Epithelial cell of esophagus (primary cell): ENCODE measurements around the gene CREB5.
A peak's percentile ranks its signal among the peaks of the same experiment; 100 is the strongest.

Experiments
- DNase-seq: peaks from one replicate; pipeline ENCODE4 v3.0.0; 2010; ENCODE audit warnings: low read depth
- H3K4me3 ChIP-seq: 2 replicates; pipeline ENCODE4 v1.5.1; 2011; ENCODE audit warnings: mild to moderate bottlenecking, low read length, control low read depth
- TF ChIP-seq, protein P1 (sequence below): IDR thresholded peaks from 2 replicates; pipeline ENCODE4 v1.5.1; 2011; ENCODE audit warnings: low read depth, mild to moderate bottlenecking, low read length, control low read depth, inconsistent platforms; ENCODE audit not compliant: insufficient read depth; ENCODE audit errors: missing control alignments

Gene CREB5

DNA sequence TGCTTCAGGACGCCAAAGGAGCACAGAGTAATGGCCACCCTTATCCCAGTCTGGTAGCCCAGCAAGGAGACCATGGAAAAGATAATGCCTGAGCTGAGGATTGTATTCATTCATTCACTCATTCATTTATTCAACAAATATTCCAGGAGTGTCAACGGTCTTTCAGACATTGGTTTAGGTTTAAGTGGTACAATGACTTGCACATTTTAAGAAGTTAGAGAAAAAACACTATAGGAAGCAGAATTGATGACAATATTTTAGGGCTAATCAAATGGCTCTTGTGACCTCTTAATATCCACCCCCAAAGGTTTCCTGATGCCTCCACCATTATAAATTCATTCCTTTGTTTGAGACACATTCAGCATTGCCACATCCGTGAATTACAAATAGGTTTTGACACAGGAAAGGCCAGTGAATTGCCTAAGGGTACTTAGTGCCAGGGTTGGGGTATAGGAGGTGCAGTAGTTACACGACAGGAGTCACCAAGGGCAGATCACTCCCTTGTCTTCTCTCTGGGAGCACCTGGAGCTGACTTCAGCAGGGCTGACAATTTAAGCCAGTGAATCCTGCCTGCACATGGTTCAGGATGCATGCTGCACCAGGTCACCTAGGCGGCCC, 269.5 kb downstream of the CREB5 start:
- DNase-seq: no peak
- H3K4me3 ChIP-seq: no peak overlapping the region
- TF ChIP-seq, protein P1, sequence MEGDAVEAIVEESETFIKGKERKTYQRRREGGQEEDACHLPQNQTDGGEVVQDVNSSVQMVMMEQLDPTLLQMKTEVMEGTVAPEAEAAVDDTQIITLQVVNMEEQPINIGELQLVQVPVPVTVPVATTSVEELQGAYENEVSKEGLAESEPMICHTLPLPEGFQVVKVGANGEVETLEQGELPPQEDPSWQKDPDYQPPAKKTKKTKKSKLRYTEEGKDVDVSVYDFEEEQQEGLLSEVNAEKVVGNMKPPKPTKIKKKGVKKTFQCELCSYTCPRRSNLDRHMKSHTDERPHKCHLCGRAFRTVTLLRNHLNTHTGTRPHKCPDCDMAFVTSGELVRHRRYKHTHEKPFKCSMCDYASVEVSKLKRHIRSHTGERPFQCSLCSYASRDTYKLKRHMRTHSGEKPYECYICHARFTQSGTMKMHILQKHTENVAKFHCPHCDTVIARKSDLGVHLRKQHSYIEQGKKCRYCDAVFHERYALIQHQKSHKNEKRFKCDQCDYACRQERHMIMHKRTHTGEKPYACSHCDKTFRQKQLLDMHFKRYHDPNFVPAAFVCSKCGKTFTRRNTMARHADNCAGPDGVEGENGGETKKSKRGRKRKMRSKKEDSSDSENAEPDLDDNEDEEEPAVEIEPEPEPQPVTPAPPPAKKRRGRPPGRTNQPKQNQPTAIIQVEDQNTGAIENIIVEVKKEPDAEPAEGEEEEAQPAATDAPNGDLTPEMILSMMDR: no peak

DNA sequence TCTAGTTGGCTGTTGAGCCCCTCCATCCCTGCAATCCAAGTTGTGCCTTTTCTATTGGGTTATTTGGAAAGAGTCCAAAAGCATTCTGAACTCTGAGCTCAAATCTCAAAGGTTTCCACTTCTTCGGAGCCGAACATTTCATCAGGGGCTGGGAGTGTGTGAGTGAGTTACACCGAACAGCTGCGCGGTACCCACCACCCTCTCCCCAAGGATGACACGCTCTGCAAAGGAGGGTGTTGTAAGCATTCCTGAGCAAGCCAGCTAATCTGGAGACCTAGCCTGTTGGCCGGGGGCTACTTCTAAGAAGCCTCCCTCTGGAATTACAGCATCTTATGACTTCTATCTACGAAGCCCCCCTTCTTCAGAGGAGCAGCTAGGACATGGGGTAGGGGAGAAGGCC, 270.5 kb downstream of the CREB5 start:
- DNase-seq: no peak
- TF ChIP-seq, protein P1: no peak
- no peak overlapping the region for H3K4me3 ChIP-seq

DNA sequence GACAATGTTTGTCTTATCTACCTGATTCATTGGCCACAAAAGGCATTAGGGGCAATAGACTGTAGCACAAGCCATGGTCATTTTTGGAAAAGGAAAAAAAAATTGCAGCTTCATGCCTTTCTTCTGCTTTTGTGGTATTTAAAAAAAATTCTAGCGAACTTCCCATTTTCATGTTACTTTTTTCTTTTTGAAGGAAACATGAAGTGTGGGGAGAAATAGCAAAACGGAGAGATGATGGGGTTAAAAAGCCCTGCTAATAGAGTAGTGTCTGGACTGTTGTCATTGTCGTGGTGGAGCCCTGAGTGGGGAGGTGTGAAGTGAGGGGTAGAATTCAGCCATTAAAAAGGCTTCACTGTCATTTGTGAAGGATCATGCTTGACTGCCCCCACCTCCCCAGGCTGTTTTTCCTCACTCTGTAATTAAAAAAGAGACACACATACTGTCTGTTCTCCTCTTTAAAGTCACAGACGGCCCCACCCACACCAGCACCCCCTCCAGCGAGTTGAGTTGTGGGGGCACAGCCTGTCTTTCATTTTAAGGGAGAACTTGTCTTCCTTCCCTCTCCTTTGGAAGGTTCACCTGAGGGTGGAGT, 272.4 kb downstream of the CREB5 start:
- DNase-seq: no peak
- H3K4me3 ChIP-seq: no peak overlapping the region
- TF ChIP-seq, protein P1: no peak

- DNase-seq: no peak
- H3K4me3 ChIP-seq: no peak overlapping the region
- TF ChIP-seq, protein P1: no peak
Observed at GRCh38 chr7:28685242-28685643, 272.9 kb downstream of the CREB5 start.

DNA sequence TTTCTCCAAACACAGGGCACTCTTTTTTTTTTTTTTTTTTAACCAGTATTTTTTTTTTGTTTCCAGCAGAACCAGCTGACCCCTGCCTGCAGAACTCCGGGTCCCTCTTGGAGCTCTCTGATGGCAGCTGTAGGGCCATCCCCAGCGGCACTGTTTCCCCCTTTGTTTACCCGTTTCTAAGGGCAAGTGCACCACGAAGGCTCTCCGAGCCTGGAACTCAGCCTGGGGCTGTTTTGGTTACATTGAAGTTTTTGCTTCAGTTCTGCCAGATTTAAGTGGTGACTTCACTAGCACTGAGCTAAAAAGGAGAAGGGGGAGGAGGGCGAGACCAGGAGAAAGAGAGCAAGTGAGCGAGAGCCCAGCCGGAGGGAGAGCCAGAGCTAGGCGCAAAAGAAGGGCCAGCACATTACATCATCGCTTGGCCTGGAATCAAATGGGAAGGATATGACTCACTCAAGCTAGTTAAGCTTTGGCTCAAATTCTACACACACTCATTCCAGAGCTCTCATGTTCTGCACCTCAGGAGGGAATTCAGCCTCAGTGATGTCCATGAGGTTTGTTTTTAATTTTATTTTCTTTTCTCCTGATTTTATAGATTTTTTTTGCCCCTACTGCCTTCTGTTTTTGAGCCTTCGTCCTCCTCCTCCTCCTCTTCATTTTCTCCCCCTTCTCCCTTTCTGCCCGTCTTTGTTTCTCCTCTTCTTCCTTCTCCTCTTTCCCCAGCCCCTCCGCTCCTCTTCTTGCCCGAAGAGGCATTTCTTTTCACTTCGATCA, 273.5 kb downstream of the CREB5 start:
- H3K4me3 ChIP-seq: peak overlapping the region; percentile 49
- peak; percentile 98 for DNase-seq
- TF ChIP-seq, protein P1: no peak

GRCh38 chr7:28686418-28686800, 274.1 kb downstream of the CREB5 start:
- H3K4me3 ChIP-seq: peak overlapping the region; percentile 49
- TF ChIP-seq, protein P1: no peak
- DNase-seq: peak; percentile 68

DNA sequence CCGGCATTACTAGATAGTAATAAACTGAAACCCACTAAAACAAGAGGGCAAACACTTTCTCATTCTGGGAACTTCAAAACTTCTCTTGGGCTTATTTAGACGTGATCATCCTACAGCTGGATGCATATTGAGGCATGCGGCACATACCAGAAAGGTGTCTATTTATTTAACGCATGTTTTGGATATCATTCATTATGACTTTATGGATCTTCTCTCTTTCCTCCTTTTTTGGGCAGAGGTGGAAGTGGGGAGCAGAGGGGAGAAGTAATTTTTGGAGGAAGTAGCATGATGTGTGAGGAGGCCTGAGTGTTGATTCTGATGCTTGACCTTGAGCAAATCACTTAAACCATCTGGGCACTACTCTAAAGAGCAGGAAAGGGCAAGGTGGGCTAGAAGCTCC, 275.2 kb downstream of the CREB5 start:
- DNase-seq: no peak
- TF ChIP-seq, protein P1: no peak
- no peak overlapping the region for H3K4me3 ChIP-seq
